Kidney (tissue), 14 donors: ENCODE data around the gene CCDC152. TPM values are rescaled to one million over a fixed set of nuclear protein-coding genes. Genes with fewer than 3 reads are reported as not detected.

ENCODE experiments used
- DNase-seq, 5 donors: peaks; one replicate each; pipeline ENCODE4 v3.0.0-alpha.2; 2013 to 2020
- FAIRE-seq: peaks from 2 replicates; lab custom pipeline; 2012; peaks lifted over from hg19 to GRCh38; lab: Jason Lieb, UNC
- H3K27ac ChIP-seq, 2 donors: one replicate each; pipeline ENCODE4 v1.7.0; 2013; ENCODE audit warnings: low read depth in 2 of 2, low read length in 2 of 2, inconsistent platforms in 1 of 2
- H3K27me3 ChIP-seq: one replicate; pipeline ENCODE4 v1.7.1; 2013; ENCODE audit warnings: low read length, inconsistent platforms; ENCODE audit not compliant: control insufficient read depth, insufficient read depth
- H3K36me3 ChIP-seq, 3 donors: one replicate each; pipeline versions ENCODE4 v1.7.0 to v1.7.1; 2013; ENCODE audit warnings: low read length in 3 of 3, control low read depth in 1 of 3, inconsistent platforms in 1 of 3; ENCODE audit not compliant: insufficient read depth in 3 of 3, control insufficient read depth in 2 of 3
- H3K4me1 ChIP-seq, 3 donors: one replicate each; pipeline versions ENCODE4 v1.7.0 to v1.7.1; 2013; ENCODE audit warnings: low read length in 3 of 3, inconsistent platforms in 1 of 3, low read depth in 1 of 3; ENCODE audit not compliant: control insufficient read depth in 2 of 3, insufficient read depth in 2 of 3
- H3K4me3 ChIP-seq, 3 donors: one replicate each; pipeline versions ENCODE4 v1.7.0 to v1.8.1; 2013; ENCODE audit warnings: low read length in 3 of 3, control low read depth in 1 of 3, inconsistent platforms in 1 of 3
- H3K9ac ChIP-seq, 3 donors: one replicate each; pipeline versions ENCODE4 v1.7.0 to v1.7.1; 2013; ENCODE audit warnings: low read length in 3 of 3, control low read depth in 1 of 3, inconsistent platforms in 1 of 3
- H3K9me3 ChIP-seq, 3 donors: one replicate each; pipeline versions ENCODE4 v1.7.0 to v1.7.1; 2013; ENCODE audit warnings: low read length in 3 of 3, control low read depth in 1 of 3, inconsistent platforms in 1 of 3; ENCODE audit not compliant: control insufficient read depth in 2 of 3, insufficient read depth in 1 of 3
- CTCF ChIP-seq: IDR thresholded peaks from 3 replicates; pipeline ENCODE4 v1.5.1; 2012; ENCODE audit warnings: mild to moderate bottlenecking, moderate library complexity, borderline replicate concordance; ENCODE audit not compliant: insufficient read depth; ENCODE audit errors: extremely low read depth
- intact Hi-C: fragments of 100-400 bp; cut with DNase I; formaldehyde crosslinking; loops from one replicate; pipeline ENCODE4 v1.11.1; 2022
- polyA plus RNA-seq: library from polyadenylated mRNA; stranded (reverse); fragments of 350-450 nt; fragmentation: Illumina TruSeq; extraction: RNeasy Lipid Tissue Mini Kit (QIAGEN cat#74804); gene quantifications from one replicate; pipeline ENCODE4 v1.2.3, GENCODE V29; 2014; ENCODE audit warnings: low read depth, low replicate concordance; ENCODE audit not compliant: insufficient read depth
- total RNA-seq: library from RNA; stranded (reverse); fragmentation: NEBNext Ultra II Directional; extraction: Animal tissue kit (Norgen Biotek cat#: 25700); gene quantifications from one replicate; pipeline ENCODE4 v1.2.1, GENCODE V29; 2021
- donor health status: control.
- donor health status: control.
- donor health status: control.
- donor health status: control.
- donor health status: control.
- donor health status: DM: yes; HTN: yes; CAD: no.
- donor health status: Normal renal cell carcinoma (clear cell type).

CCDC152 gene
- total and polyA plus RNA-seq, 2 donors from 2014 or later = 0.15 to 1.1 TPM

GRCh38 chr5:42807722-42808447 lies 51.3 kb downstream of the CCDC152 start:
- peak; percentile 32 for TF ChIP-seq CTCF
- H3K36me3 ChIP-seq = peaks cover 7 to 42% (median 8%) of the 10 kb centered on the region in 3 donors
- no peak overlapping the region for H3K9ac ChIP-seq
- no peak overlapping the region for H3K27ac ChIP-seq
- peaks cover 0 to 10% (median 2%) of the 10 kb centered on the region in 3 donors for H3K4me1 ChIP-seq
- peak overlapping the region in 2 of 3 donors; percentile 49 to 97 for H3K4me3 ChIP-seq
- intact Hi-C loops = no loop called here
- FAIRE-seq (no peak), DNase-seq (peak in 1 of 5 donors; percentile 47)
- no peaks in the 10 kb centered on the region for H3K9me3 ChIP-seq
- no peaks in the 10 kb centered on the region for H3K27me3 ChIP-seq

- peak overlapping the region in 2 of 3 donors; percentile 97 to 98 for H3K4me3 ChIP-seq
- H3K27me3 ChIP-seq = no peaks in the 10 kb centered on the region
- H3K9ac ChIP-seq = peak overlapping the region in 2 of 3 donors; percentile 0 to 36
- H3K27ac ChIP-seq = peak overlapping the region; percentile 0 to 3
- no peaks in the 10 kb centered on the region for H3K9me3 ChIP-seq
- no peak for TF ChIP-seq CTCF
- H3K4me1 ChIP-seq = peaks cover 0 to 15% (median 4%) of the 10 kb centered on the region in 3 donors
- FAIRE-seq (no peak), DNase-seq (no peak)
- intact Hi-C loops = no loop called here
- H3K36me3 ChIP-seq = peaks cover 5 to 31% (median 7%) of the 10 kb centered on the region in 3 donors
Measured at GRCh38 chr5:42808888-42809611, 52.4 kb downstream of the CCDC152 start.

- H3K27ac ChIP-seq = peak overlapping the region; percentile 86 to 97
- peak in 1 of 5 donors; percentile 16 for DNase-seq
Measured at GRCh38 chr5:42810834-42811590, 54.4 kb downstream of the CCDC152 start.

More at GRCh38 chr5:42810834-42811590, 54.4 kb downstream of the CCDC152 start:
- Histone ChIP-seq H3K36me3 (peaks cover 0 to 18% (median 0%) of the 10 kb centered on the region in 3 donors), H3K4me3 (peak overlapping the region; percentile 79 to 98 (median 97)), H3K4me1 (peaks cover 0 to 15% (median 4%) of the 10 kb centered on the region in 3 donors), H3K9me3 (no peaks in the 10 kb centered on the region), H3K9ac (peak overlapping the region; percentile 84 to 93 (median 87)), H3K27me3 (no peaks in the 10 kb centered on the region)
- no peak for TF ChIP-seq CTCF
- no peak for FAIRE-seq
- intact Hi-C loops = no loop called here
